SK-N-SH treated with all-trans-retinoic acid at 6 μM for 48 hours (cell line): Measurements from ENCODE around the gene COL26A1.

Experiments
- ATAC-seq: fragments of 200-7000 bp; cut with Tn5 transposase; 3 replicates; pipeline ENCODE4 v1.9.1; 2020; ENCODE audit warnings: mild to moderate bottlenecking, moderate library complexity
- ARNTL ChIP-seq: fragments of 450-650 bp; formaldehyde crosslinking; IDR thresholded peaks from 2 replicates; pipeline ENCODE4 v1.5.0; 2020; ENCODE audit warnings: low read depth, mild to moderate bottlenecking, moderate library complexity, borderline replicate concordance
- BACH2 ChIP-seq: fragments of 250-450 bp; sonication (Bioruptor Pico); IDR thresholded peaks from 2 replicates; pipeline ENCODE4 v1.9.0; 2021; ENCODE audit warnings: mild to moderate bottlenecking, borderline replicate concordance
- CREB5 ChIP-seq: fragments of 250-450 bp; sonication (Bioruptor Pico); IDR thresholded peaks from 2 replicates; pipeline ENCODE4 v1.5.1; 2020; ENCODE audit warnings: low read depth, mild to moderate bottlenecking, moderate library complexity
- CSDC2 ChIP-seq: fragments of 250-450 bp; sonication (Bioruptor Pico); IDR thresholded peaks from 2 replicates; pipeline ENCODE4 v1.5.0; 2020; ENCODE audit warnings: mild to moderate bottlenecking, moderate library complexity
- CSRNP3 ChIP-seq: fragments of 250-450 bp; sonication (Bioruptor Pico); IDR thresholded peaks from 2 replicates; pipeline ENCODE4 v1.5.1; 2021; ENCODE audit warnings: mild to moderate bottlenecking, moderate library complexity
- ESRRG ChIP-seq: fragments of 250-450 bp; sonication (Bioruptor Pico); IDR thresholded peaks from 2 replicates; pipeline ENCODE4 v1.6.1; 2021; ENCODE audit warnings: mild to moderate bottlenecking
- GLIS3 ChIP-seq: fragments of 250-450 bp; sonication (Bioruptor Pico); IDR thresholded peaks from 2 replicates; pipeline ENCODE4 v1.5.0; 2020; ENCODE audit warnings: mild to moderate bottlenecking, moderate library complexity
- ISL1 ChIP-seq: fragments of 250-450 bp; sonication (Bioruptor Pico); IDR thresholded peaks from 2 replicates; pipeline ENCODE4 v2.1.2; 2022; ENCODE audit warnings: mild to moderate bottlenecking, moderate library complexity
- OSR1 ChIP-seq: fragments of 250-450 bp; sonication (Bioruptor Pico); IDR thresholded peaks from 2 replicates; pipeline ENCODE4 v1.8.0; 2022; ENCODE audit warnings: moderate library complexity, mild to moderate bottlenecking, inconsistent platforms
- PATZ1 ChIP-seq: fragments of 250-450 bp; sonication (Bioruptor Pico); IDR thresholded peaks from 2 replicates; pipeline ENCODE4 v1.8.0; 2020; ENCODE audit warnings: mild to moderate bottlenecking, moderate library complexity, borderline replicate concordance
- PPARA ChIP-seq: fragments of 250-450 bp; sonication (Bioruptor Pico); IDR thresholded peaks from 2 replicates; pipeline ENCODE4 v1.5.0; 2020; ENCODE audit warnings: mild to moderate bottlenecking, borderline replicate concordance
- RARB ChIP-seq: fragments of 250-450 bp; sonication (Bioruptor Pico); IDR thresholded peaks from 2 replicates; pipeline ENCODE4 v1.8.0; 2021; ENCODE audit warnings: mild to moderate bottlenecking, moderate library complexity
- SNAI2 ChIP-seq: fragments of 250-450 bp; sonication (Bioruptor Pico); IDR thresholded peaks from 2 replicates; pipeline ENCODE4 v1.5.0; 2020; ENCODE audit warnings: mild to moderate bottlenecking, moderate library complexity
- TCF4 ChIP-seq: fragments of 250-450 bp; sonication (Bioruptor Pico); IDR thresholded peaks from 2 replicates; pipeline ENCODE4 v1.8.0; 2021; ENCODE audit warnings: mild to moderate bottlenecking, moderate library complexity, borderline replicate concordance
- ZC3H10 ChIP-seq: fragments of 250-450 bp; sonication (Bioruptor Pico); IDR thresholded peaks from 2 replicates; pipeline ENCODE4 v1.5.1; 2021; ENCODE audit warnings: mild to moderate bottlenecking, moderate library complexity
- ZFP30 ChIP-seq: fragments of 450-650 bp; formaldehyde crosslinking; IDR thresholded peaks from 2 replicates; pipeline ENCODE4 v1.5.0; 2022; ENCODE audit warnings: mild to moderate bottlenecking, moderate library complexity
- ZNF70 ChIP-seq: fragments of 450-650 bp; formaldehyde crosslinking; IDR thresholded peaks from 2 replicates; pipeline ENCODE4 v1.5.0; 2020; ENCODE audit warnings: mild to moderate bottlenecking, moderate library complexity
- ZNF8 ChIP-seq: fragments of 450-650 bp; formaldehyde crosslinking; IDR thresholded peaks from 2 replicates; pipeline ENCODE4 v1.5.0; 2020; ENCODE audit warnings: mild to moderate bottlenecking, moderate library complexity
- TF ChIP-seq, protein P1 (sequence below): fragments of 250-450 bp; sonication (Bioruptor Pico); IDR thresholded peaks from 2 replicates; pipeline ENCODE4 v1.5.0; 2020; ENCODE audit warnings: mild to moderate bottlenecking, moderate library complexity
- TF ChIP-seq, protein P2 (sequence below): fragments of 250-450 bp; sonication (Bioruptor Pico); IDR thresholded peaks from 2 replicates; pipeline ENCODE4 v1.8.0; 2021; ENCODE audit warnings: low read depth, mild to moderate bottlenecking, moderate library complexity, borderline replicate concordance

Gene COL26A1

DNA sequence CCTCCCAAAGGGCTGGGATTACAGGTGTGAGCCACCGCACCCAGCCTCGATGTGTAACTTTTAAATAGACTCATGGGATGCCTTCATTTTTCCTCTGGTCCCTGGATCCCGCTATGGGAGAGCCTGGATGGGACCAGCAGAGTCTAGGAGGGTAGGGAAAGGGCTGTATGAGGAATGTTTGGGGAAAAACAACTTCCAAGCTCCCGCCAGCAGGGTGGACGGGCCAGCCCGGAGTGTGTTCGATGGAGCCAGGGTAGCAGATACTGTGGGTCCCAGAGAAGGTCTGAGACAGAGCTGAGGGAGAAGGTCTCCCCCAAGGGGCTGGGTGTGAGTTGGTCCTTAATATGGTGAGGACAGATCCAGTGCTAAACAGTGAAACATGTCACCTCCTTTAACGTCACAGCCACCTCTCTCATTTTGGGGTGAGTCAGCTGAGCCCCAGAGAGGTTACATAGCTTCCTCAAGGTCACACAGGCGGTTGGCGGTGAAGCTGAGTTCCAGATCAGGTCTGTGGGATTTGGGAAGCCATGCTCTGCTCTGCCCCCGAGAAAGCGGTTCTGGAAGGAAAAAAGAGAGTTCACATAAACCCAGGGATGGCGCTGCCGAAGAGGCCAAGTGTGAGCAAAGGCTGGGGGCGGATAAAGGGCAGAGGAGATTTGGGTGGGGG, 200.0 kb downstream of the COL26A1 start:
- no peak for ATAC-seq
- TF ChIP-seq ZC3H10 = no peak
- TF ChIP-seq CREB5 (CRISPR knock-in tag) = no peak
- no peak for TF ChIP-seq RARB (CRISPR knock-in tag)
- TF ChIP-seq SNAI2 (CRISPR knock-in tag) = no peak
- no peak for TF ChIP-seq PATZ1
- TF ChIP-seq OSR1 = no peak

DNA sequence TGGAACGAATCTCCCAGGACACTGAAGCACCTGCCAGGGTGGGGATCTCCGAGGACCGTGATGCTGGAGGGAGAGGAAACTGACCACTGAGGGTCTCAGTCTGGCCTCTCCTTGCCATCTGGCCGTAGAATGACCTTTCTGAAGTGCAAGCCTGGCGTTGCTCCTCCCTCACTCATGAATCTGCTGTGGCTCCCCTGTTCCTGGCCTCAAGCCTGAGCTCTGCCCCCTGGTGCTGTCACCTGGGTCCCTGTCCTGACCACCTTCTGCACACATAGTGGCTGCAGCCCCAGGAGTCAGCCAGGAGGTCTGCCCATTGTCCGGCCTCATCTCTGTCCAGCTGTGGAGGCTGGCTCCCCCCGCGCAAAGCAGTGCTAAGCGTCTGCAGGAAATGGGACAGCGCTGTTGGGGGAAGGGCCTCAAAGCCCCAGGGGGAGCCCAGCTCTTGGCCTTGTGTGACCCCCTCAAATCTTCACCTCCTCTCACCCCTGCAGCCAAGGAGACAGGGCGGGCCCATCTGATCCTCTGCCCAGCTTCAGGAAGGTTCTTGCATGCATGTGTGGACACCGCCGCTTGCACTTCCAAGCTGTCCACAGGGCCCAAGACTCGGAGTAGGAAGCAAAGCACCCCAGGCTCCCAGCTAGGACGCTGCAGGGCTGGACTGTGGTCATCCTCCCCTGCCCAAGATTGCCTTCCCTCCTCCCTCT, 200.7 kb downstream of the COL26A1 start:
- TF ChIP-seq ISL1 (CRISPR knock-in tag) (no peak), ARNTL (CRISPR knock-in tag) (no peak), ZFP30 (CRISPR knock-in tag) (no peak), BACH2 (CRISPR knock-in tag) (no peak), GLIS3 (CRISPR knock-in tag) (no peak), ZC3H10 (no peak), TCF4 (no peak), CSRNP3 (CRISPR knock-in tag) (no peak), CREB5 (CRISPR knock-in tag) (no peak), ZNF8 (CRISPR knock-in tag) (no peak), ZNF70 (CRISPR knock-in tag) (no peak), OSR1 (no peak), ESRRG (no peak), CSDC2 (CRISPR knock-in tag) (no peak), PPARA (CRISPR knock-in tag) (no peak), PATZ1 (no peak)
- TF ChIP-seq, protein P1, sequence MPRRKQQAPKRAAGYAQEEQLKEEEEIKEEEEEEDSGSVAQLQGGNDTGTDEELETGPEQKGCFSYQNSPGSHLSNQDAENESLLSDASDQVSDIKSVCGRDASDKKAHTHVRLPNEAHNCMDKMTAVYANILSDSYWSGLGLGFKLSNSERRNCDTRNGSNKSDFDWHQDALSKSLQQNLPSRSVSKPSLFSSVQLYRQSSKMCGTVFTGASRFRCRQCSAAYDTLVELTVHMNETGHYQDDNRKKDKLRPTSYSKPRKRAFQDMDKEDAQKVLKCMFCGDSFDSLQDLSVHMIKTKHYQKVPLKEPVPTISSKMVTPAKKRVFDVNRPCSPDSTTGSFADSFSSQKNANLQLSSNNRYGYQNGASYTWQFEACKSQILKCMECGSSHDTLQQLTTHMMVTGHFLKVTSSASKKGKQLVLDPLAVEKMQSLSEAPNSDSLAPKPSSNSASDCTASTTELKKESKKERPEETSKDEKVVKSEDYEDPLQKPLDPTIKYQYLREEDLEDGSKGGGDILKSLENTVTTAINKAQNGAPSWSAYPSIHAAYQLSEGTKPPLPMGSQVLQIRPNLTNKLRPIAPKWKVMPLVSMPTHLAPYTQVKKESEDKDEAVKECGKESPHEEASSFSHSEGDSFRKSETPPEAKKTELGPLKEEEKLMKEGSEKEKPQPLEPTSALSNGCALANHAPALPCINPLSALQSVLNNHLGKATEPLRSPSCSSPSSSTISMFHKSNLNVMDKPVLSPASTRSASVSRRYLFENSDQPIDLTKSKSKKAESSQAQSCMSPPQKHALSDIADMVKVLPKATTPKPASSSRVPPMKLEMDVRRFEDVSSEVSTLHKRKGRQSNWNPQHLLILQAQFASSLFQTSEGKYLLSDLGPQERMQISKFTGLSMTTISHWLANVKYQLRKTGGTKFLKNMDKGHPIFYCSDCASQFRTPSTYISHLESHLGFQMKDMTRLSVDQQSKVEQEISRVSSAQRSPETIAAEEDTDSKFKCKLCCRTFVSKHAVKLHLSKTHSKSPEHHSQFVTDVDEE (CRISPR knock-in tag) = no peak
- TF ChIP-seq, protein P2, sequence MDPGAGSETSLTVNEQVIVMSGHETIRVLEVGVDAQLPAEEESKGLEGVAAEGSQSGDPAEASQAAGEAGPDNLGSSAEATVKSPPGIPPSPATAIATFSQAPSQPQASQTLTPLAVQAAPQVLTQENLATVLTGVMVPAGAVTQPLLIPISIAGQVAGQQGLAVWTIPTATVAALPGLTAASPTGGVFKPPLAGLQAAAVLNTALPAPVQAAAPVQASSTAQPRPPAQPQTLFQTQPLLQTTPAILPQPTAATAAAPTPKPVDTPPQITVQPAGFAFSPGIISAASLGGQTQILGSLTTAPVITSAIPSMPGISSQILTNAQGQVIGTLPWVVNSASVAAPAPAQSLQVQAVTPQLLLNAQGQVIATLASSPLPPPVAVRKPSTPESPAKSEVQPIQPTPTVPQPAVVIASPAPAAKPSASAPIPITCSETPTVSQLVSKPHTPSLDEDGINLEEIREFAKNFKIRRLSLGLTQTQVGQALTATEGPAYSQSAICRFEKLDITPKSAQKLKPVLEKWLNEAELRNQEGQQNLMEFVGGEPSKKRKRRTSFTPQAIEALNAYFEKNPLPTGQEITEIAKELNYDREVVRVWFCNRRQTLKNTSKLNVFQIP (CRISPR knock-in tag) = no peak
- no peak; the same call in 1 of the 3 replicates for ATAC-seq
